HG03039 (cell line): Measurements from ENCODE around the gene CELF2.

Experiments
- ATAC-seq: cut with Tn5 transposase; IDR thresholded peaks from one replicate; pipeline ENCODE4 v1.9.1; 2021; ENCODE audit warnings: mild to moderate bottlenecking, moderate library complexity; ENCODE audit not compliant: unreplicated experiment

CELF2 gene

GRCh38 chr10:11215471-11215870, 197.8 kb downstream of the CELF2 start:
- ATAC-seq, result no peak

GRCh38 chr10:11217521-11217920, 199.8 kb downstream of the CELF2 start:
- no peak for ATAC-seq

DNA sequence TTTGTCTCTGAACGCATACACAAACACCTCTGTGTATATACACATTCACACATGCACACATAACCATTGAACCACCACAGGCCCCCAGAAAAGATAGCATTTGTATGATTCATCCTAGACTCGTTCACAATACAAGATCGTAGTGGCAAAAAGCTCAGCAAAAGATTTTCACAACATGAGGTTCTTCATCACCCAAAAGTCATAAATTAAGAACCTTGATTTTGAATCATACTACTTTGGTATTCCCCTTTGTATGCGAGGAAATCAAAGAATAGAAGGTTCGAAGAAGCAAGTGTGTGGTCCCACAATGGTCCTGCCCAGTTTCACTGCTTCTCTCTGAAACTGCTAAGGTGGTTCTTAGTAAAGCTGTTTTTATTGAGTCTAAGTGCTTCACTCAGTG, 200.7 kb downstream of the CELF2 start:
- ATAC-seq, result no peak

DNA sequence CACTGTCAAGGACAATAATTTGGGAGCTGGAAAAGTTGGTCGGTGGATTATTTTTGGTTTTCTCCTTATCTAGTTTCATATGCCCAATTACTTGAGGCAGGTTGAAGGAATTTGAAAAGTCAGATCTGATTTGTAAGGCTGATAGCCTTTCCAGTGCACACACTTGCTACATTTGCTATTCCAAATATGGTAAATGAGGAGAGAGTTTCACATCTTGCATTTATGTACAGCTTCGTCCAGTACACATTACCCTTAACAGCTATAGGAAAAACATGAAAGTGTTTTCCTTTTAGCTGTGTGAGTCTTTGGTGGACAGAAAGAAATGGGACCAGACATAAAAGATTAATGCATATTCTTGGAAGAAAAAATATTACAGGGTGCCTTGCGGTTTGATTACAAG, 201.8 kb downstream of the CELF2 start:
- no peak for ATAC-seq

GRCh38 chr10:11223081-11223480, 205.4 kb downstream of the CELF2 start:
- ATAC-seq, result no peak

DNA sequence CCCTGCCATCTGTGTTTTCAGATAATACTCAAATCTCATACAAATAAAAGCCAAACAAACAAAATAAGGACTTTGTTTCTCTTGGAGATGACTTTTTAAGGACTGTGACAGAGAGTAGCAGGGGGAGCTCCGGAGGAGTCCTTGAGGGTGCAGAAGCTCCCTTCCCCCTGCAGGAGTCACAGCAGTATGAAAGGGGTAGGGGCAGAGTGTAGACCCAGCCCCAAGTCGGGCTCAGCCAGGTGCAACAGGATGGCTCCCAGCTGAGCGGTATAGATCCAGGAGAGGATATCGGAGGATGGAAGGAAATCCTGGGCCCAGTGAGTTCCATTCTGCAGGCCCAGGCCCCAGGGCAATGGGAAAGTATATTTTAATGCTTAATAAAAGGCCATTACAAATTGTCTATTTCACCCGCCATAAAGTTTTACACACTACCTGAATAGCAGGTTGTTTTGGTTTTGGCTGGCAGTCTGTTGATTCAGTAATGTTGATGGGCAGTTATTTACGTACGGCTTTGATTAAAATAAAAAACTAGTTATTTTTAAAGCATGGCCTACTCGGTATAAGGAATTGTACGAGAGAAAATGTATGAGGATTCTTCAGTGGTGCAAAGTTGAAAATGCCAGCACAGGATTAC, 206.0 kb downstream of the CELF2 start:
- ATAC-seq, result no peak

GRCh38 chr10:11224321-11224720, 206.6 kb downstream of the CELF2 start:
- no peak for ATAC-seq

DNA sequence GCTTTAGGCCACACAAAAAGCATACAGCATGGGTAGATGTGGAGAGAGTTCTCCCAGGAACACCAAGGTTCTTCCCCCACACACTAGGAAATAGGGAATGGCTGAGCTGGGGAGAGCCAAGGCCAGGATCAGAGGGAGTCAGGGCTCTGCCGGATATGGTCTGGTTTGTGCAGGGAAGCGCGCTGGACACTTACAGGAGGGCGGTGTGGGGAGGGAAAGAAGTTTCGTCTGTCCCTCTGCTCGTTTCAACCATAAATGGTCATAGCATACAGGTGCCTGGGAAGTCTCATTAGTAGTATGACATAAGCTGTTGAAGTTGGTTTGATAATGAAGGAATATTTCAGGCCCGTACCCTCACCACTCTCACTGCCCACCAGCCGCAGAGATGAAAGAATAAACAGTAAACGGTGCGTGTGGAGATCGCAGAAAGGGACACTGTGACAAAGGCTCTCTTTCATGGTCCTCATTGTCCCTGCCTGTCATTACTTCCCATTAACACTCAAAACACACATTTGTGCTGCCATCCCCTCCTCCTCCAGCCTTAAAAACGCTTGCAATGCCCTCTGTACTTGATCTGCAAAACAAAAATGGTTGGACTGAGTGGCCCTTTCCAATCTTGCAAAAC, 207.2 kb downstream of the CELF2 start:
- ATAC-seq, result no peak

DNA sequence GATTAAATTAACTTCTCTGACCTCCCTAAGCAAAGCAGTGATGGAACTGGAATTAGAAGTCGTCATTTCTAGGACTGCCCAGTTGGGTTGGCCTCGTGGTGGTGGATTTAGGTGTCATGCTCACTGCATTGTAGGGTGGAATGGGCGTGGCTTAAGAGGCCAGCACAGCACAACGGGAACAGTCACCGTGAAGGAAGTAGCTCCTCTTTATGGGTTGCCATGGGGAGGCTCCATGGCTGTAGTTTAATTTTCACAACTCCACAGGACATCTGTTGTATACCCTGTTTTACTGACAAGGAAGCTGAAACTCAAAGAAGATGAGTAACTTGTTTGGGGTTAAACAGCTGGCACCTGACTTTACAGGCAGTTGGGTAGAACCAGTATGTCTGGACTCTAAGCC, 208.3 kb downstream of the CELF2 start:
- peak; percentile 42 for ATAC-seq

DNA sequence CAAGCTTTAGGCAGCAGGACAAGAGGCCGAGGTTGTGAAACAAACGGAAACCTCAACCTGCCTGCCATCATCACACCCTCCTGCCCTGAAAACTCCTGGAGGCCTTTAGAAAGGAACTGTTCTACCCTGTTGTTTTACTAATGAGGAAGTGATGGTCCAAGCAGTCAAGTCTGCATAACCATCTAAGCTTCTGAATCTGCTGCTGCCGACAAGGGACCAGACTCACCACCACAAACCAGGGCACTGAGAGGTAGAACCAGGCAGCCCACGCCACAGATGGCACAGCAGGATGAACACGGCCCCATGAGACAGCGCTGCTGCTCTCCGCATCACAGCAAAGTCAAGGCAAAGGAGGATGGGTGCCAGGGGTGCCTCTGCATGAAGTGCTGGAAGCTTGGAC, 209.4 kb downstream of the CELF2 start:
- ATAC-seq, result peak; percentile 28

- no peak for ATAC-seq
Observed at GRCh38 chr10:11229893-11230292, 212.2 kb downstream of the CELF2 start.

GRCh38 chr10:11230498-11231167, 213.0 kb downstream of the CELF2 start:
- ATAC-seq, result no peak

DNA sequence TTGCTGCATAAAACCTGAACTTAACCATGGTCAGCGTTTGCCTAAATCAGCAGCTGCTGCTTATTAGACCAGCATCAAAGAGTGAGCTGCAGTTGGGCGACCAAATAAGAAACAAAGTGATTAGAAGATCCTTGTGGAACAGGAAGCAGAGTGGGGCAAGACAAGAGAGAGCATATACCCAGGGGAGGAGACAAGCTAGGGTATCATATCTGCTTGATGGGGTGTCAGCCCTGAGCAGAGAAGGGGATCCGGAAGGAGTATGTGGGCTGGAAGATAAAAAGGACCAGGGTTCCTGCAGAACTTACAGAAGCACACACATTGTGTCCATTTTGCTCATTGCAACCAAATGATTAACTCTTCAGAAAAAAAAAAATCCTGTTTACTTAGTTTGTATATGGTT, 213.6 kb downstream of the CELF2 start:
- no peak for ATAC-seq

DNA sequence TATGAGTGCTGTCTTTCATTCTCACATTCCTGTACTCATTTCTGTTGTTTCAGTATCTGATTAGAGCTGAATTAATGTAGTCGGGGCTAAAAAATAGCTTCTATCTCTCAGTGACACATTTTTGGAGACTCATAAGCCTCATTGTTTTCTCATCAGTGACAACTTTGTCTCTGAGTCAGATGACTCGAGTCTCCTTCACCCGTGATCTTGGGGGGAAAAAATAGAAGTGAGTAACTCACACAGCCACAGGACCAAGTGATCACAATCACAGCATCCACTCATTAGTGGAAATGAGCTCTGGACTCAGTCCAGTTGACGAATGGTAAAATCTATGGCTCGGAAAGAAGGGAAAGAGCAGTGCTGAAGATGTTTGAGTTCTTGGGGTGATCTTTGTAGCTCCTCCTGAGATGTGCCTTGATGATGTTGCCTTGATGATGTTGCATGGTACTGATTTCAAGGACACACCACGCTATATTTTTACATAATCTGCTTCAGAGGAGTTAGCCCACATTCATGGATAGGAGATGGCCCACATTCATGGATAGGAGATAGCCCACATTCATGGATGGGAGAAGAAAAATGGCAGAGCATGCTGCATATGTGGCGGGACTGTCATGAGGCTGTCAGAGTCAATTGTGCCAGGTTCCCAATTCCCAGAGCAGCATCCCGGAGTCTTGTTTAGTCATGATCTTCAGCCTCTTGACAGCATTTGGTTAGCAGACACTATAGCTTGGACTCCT, 214.7 kb downstream of the CELF2 start:
- peak; percentile 38 for ATAC-seq

DNA sequence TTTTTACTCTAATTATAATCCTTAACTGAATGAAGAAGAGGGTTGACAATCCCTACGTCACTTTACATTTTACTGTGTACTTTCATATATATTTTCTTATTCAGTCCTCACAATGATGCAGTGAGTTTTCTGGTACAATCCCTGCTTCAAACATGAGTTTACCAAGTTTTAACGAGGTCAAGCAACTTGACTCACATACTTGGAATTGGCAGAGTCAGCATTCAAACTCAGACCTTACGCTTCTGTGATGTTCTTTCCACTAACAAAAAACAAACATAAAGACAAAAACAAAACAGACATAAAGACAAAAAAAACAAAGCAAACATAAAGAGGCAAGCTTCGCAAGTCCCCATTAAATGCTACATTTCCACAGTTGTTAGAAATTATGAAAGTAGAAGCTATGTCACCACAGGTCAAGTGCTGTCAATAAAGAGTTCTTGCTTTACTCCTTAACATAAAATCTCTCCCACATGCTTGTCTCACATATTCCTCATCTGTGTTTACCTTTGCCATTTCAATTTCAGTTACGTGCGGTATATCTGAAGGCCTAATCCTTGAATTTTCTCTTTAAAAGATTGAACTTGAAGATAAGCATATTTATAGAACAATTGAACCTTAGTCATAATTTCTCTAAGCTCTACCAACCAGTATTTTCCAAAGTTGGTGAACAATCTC, 217.3 kb downstream of the CELF2 start:
- ATAC-seq, result no peak

GRCh38 chr10:11235771-11236170, 218.1 kb downstream of the CELF2 start:
- no peak for ATAC-seq

GRCh38 chr10:11236234-11236633, 218.6 kb downstream of the CELF2 start:
- ATAC-seq, result peak; percentile 58

- ATAC-seq, result peak; percentile 26
Observed at GRCh38 chr10:11237571-11237970, 219.9 kb downstream of the CELF2 start.

DNA sequence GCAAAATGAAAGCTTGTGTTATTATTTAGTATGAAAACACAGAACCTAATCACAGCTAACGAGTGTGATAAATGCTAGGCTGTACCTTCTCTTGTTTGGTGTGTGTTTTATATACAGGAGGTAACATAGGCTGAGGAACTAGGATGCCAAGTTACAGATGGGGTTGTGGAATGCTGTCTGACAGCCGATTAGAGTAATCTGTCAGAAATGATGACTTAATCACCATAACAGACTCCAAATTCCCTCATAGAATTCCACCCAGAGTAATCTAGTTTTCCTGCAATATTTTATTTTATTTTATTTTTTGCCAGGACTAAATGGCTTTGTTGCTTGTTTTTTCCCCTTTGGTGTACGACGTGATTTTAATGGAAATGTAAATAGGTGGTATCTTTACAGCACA, 221.2 kb downstream of the CELF2 start:
- no peak for ATAC-seq

GRCh38 chr10:11240641-11241040, 223.0 kb downstream of the CELF2 start:
- no peak for ATAC-seq
